Lung microvascular endothelial cell (primary cell): ENCODE data around the gene PRKCZ. TPM values are rescaled to one million over a fixed set of nuclear protein-coding genes. Genes with fewer than 3 reads are reported as not detected.

ENCODE experiments used
- DNase-seq, 2 donors: peaks; one replicate each; pipeline versions ENCODE4 v3.0.0 to v3.0.0-alpha.2; 2010; ENCODE audit warnings: low read depth in 2 of 2
- total RNA-seq: library from RNA; depleted of rRNA; stranded (reverse); fragments of >200 nt; gene quantifications from 2 replicates; pipeline ENCODE4 v1.2.1, GENCODE V29; 2014

PRKCZ gene
- total RNA-seq, 1 donor from 2014 or later: 29.8 TPM

- peak; percentile 98 to 99 for DNase-seq
These were observed 177.3 kb downstream of the PRKCZ start for GRCh38 chr1:2227346-2228156.

GRCh38 chr1:2228157-2228594 is 178.0 kb downstream of the PRKCZ start, which contains the start of gene SKI:
SKI (plus strand) TSS chr1:2228319; CDS start chr1:2228767, 448 bp downstream.
- DNase-seq: no peak

DNA sequence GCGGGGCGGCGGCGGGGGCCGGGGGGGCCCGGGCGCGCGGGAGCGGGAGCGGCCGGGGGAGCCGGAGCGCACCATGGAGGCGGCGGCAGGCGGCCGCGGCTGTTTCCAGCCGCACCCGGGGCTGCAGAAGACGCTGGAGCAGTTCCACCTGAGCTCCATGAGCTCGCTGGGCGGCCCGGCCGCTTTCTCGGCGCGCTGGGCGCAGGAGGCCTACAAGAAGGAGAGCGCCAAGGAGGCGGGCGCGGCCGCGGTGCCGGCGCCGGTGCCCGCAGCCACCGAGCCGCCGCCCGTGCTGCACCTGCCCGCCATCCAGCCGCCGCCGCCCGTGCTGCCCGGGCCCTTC is 178.5 kb downstream of the PRKCZ start:
- DNase-seq: no peak

DNA sequence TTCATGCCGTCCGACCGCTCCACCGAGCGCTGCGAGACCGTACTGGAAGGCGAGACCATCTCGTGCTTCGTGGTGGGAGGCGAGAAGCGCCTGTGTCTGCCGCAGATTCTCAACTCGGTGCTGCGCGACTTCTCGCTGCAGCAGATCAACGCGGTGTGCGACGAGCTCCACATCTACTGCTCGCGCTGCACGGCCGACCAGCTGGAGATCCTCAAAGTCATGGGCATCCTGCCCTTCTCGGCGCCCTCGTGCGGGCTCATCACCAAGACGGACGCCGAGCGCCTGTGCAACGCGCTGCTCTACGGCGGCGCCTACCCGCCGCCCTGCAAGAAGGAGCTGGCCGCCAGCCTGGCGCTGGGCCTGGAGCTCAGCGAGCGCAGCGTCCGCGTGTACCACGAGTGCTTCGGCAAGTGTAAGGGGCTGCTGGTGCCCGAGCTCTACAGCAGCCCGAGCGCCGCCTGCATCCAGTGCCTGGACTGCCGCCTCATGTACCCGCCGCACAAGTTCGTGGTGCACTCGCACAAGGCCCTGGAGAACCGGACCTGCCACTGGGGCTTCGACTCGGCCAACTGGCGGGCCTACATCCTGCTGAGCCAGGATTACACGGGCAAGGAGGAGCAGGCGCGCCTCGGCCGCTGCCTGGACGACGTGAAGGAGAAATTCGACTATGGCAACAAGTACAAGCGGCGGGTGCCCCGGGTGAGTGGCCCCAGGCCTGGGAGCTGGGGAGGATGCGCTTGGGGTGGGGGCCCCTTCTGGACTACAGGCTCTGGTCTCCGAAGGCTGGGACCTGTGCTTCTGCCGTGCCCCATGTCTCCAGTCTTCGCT is 179.0 kb downstream of the PRKCZ start:
- DNase-seq: peak; percentile 66 to 74

DNA sequence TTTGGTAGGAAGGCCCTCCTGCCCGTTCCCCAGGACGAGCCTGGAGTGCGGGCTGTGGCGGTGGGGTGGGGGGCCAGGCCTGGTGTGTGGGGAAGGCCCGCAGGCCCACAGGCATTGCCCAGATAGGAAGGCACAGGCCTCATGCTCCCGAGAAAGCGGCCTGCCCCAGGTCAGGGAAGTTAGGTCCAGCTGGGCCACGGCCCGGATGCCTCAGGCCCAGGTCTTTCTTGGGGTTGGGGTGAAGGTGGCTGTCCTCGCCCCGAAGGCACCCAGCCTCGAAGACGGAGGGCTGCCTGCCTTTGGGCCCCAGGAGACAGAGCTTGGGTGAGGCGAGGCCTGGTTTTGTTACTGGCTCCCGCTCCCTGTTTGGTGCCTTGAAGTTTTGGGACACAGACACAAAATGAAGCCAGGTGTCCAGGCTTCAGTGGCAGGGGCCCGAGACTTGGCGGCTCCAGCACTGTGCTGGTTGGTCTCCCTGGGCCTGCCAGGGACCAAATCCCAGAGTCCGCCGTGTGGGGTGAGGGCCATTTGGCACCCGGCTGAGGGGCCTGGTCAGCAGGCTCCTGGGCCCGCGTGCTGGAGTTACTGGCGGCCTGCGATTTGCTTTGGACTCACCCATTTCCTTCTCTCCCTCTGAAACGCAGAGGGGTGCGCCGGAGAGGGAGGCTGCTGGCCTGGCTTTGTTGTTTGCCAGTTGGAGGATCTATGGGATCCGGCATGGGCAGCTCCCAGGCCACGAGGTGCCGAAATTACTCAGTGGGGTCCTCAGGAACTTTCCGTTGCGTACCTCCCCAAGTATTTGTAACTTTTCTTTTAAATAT is 179.9 kb downstream of the PRKCZ start:
- DNase-seq: peak; percentile 63 to 66

DNA sequence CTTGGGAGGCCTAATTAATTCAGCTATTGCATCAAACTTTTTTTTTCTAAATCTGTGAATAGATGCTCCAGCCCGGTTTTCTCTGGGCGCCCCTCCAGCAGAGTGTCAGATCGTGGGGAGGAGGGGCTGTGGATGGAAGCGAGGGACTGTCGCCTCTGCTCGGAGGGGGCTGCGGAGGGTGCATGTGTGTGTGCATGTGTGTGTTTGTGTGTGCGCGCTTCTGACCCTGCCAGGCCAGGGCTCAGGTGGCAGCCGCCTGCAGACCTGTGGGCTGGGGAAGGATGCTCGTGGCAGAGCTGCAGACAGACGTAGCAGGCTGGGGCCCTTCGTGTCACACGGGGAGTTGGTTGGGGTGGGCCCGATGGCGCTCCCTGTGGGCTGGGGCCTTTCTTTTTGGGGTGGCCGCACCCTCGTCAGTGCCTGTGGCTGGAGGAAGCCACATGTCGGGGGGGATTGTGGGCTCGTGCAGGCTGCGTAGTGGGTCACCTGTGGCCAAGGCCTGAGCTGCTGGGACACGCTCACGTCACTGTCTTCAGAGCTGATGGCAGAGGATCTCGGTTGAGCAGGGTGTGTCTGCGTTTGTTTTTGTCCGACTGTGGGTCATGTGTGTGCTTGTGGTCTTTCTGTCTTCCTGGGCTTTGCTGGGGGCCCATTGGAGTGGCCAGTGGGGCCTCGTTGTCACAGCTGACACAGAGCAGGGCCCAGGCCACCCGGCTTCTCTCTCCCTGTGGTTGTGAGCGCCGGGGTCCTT is 180.7 kb downstream of the PRKCZ start:
- no peak for DNase-seq

DNA sequence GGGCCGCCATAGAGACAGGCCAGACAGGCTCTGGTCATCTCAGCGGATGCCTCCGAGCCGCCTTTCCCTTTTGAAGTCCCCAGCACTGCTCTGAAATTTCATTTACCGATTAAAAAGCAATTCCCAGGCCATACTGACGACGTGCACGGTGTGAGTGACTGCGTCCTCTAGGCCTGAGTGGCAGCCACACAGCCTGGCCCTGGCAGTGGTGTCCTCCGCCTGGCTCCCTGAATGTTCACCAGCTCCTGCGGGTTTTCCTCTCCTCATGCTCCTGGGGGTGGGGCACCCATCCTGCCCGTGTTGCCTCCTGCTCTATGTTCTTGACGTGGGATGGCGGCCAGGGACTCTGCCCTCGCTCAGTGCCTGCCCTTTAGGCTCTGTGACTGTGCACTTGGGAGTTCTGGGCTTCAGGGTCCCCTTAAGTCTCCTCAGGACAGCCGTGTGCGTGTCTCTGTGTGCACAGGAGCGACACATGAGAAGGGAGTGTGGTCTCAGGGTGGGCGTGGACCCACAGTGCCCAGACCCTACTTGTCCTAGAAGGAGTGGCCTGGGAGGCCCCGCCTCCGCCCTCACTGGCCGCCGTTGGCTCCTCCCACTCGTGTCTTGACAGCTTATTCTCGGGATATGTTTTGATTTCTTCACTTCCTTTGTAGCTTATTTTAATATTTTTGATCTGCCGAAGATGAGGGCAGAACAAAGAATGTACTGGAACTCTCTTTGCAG is 181.5 kb downstream of the PRKCZ start:
- peak; percentile 52 to 81 for DNase-seq

DNA sequence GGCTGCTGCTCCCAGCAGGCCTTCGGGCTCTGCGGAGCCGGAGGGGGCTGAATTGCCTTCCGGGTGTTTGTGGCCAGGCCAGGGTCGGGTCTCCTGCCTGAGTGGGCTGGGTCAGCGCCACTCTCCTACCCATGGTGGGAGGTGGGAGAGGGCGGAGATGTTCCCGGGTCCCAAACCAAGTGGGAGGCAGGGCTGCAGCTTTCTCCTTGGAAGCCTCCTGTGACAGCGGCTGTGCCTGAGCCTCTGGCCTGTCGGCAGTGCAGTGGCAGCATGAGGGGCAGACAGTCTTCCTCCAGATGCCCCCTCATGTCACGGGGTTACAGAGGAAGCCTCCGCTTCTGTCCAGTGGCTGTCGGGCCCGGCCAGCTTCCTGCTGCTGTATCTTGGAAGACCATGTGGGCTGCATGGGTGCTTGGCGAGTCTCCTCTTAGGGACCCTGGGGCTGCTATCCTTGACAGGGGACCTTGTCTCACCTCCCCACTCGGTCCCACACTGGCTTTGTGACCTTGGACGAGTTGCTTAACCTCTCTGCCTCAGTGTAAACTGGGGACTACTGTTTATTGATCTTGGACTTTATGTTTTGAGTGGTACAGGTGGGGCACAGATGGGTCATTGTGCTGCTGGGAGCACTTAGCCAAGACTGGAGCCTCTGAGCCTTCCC is 182.2 kb downstream of the PRKCZ start:
- no peak for DNase-seq

DNA sequence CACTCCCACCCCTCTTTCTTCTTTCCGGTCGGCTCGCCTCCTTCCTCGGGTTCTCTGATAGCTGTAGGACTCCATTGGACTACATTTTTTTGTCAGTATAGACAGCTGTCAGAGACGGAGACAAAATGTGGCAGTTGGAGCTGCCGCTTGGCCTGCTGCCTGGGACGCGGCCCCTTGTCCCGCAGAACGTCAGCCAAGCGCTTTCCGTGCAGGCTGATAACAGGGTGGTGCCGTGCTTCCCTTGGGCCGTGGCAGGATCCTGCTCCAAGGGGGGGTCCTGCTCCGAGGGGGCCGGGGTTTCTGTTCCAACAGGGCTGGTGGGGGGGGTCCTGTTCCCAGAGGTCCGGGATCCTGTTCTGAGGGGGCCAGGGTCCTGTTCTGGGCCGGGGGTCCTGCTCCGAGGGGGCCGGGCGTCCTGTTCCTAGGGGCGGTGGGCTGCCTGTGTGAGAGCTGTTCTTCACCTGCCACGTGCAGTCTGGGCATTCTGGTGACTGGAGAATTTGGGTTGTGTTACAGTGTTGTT is 182.8 kb downstream of the PRKCZ start:
- peak in 1 of 2 donors; percentile 76 for DNase-seq

DNA sequence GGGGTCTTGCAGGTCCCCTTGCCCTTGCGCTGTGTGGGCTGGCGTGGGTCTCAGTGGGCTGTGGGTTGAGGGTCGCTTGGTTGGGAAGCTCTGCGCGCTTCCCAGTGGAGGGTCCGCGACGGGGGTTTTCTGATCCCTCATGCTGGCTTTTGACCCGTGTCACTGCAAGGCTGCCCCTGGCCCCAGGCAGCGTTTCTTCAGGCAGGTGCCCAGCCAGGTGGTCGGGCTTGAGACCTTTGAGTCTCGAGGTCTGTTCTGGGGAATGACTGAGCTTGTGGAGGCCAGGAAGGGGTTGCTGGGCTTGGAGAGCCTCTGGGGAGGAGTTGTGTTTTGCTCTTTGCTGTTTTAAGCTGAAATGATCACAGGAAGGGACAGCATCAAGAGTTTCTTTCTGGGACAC is 183.3 kb downstream of the PRKCZ start:
- no peak for DNase-seq

DNA sequence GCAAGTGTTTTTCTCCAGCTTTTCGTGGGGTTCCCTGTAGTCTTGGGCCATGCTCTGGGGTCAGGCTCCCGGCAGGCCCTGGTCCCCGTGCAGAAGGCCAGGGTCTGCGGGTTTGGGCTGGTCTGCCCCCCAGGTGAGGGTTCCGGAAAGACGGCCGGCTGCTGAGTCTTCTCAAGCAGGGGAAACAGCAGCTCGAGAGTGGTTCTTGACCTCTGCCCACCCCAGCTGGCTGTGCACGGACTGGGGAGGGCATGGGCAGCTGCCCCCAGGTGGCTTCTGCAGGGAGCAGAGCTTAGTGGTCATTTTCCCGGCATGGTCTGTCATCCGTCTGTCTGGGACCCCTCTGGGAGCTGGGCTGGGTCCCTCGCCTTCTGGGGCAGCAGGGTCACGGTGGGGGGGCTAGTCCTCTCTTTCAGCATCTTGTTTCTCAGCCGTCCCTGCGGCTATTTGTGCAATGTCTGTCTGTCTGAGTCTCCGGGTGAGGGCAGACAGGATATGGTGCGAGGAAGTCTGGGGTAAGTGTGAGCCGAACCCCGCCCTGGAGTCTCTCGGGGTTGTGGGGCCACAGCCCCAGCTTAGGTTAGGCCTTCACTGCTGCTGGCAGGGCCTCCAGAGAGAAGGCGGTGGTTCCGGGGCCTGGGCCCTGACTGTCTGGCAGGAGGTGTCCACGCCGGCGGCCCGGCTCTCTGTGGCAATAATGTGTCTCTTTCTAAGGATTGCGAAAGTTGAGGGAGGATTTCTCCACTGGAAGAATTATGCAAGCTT is 184.0 kb downstream of the PRKCZ start:
- peak; percentile 52 to 65 for DNase-seq

- no peak for DNase-seq
These were observed 184.5 kb downstream of the PRKCZ start for GRCh38 chr1:2234762-2235113.

Other genes starting within 250 kb of the PRKCZ start
- 72.4 and 93.5 TPM in 2 replicates for gene GNB1, start 159.3 kb upstream of the PRKCZ start, total RNA-seq
- not detected in 2 replicates for gene CALML6, start 135.2 kb upstream of the PRKCZ start, total RNA-seq
- gene TMEM52, start 131.1 kb upstream of the PRKCZ start, total RNA-seq: under 0.01 and 0.20 TPM in 2 replicates
- gene CFAP74, start 46.6 kb upstream of the PRKCZ start, total RNA-seq: not detected in 2 replicates
- gene GABRD, start 31.1 kb upstream of the PRKCZ start, total RNA-seq: 0.20 and 1.1 TPM in 2 replicates
- 14.8 and 19.8 TPM in 2 replicates for gene FAAP20, start 144.4 kb downstream of the PRKCZ start, total RNA-seq
- 11.8 and 18.3 TPM in 2 replicates for gene SKI, start 177.9 kb downstream of the PRKCZ start, total RNA-seq